GM19351 (cell line): Measurements from ENCODE around the gene CLCNKB.
A peak's percentile ranks its signal among the peaks of the same experiment; 100 is the strongest.

Experiments
- ATAC-seq: cut with Tn5 transposase; IDR thresholded peaks from one replicate; pipeline ENCODE4 v1.9.1; 2021; ENCODE audit warnings: mild to moderate bottlenecking, moderate library complexity; ENCODE audit not compliant: unreplicated experiment

CLCNKB gene

DNA sequence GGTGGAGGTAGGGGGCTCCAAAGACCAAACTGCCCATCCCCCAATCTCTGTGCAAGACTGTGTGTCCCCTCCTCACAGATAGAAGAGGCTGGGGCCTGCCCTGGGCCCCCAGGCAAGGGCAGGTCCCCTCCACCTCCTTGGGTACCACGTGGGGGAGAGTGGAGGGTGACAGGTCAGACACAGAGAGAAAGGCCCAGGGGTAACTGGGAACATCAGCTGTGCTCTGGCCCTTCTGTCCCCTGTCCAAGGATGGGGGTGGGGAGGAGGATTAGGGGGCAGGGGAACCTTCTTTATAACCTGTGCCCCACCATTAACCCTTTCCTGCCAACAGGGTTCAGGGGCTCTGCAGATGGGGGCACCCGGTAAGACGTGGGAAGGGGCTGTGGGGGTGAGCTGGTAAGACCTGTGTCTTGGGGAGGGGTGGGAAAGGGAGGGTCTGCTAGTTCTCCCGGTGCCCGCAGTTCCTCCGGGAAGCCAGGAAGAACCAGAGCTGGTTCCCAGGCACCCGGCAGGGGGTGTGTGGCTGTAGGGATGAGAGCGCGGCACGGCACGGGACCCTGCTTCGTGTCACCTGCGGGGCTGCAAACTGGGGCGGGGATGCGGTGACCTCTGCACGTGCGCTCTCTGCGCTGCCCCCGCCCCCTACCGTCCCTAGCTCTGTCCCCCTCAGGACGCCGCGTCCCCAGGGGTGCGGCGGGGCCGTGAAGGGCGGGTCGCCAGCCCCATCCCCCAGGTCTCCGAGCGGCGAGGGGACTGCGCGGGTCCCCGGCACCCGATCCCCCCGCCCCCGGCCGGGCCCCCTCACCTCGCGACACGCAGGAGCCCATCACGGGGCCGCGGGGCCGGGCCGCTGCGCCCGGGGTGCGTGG is 29.3 kb downstream of the CLCNKB start:
- ATAC-seq, result no peak

DNA sequence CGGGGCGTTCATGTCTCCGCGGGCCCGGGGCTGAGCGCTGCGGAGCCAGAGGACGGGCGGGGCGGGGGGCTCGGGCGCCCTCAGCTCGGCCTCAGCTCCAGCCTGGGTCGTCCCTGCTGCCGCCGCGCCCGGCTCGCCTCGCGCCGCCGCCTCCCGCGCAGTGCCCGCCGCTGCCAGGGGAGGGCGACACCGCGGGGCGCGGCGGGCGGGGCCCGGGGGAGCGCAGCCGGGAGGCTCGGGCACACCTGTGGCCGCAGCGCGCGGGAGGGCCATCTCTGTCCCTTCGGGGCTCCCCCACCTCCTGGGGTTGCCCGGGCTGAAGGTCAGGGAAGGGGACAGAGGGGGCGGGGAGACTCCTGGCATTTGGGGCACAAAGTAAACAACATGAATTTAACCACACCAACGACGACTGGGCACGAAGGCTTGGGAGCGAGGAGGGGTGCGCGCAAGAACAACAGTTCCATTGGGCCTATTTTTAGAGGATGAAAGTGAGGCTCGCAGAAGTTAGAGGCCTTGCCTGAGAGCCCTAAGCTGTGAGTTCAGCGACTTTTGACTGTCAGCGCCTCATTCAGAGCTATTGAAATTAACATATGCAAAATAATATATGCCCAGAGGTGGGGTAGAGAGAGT is 30.0 kb downstream of the CLCNKB start, which contains the start of gene FAM131C:
TSS of gene FAM131C (minus strand) at position 162 of the 630 bp plus-strand sequence. CDS start 209 bp downstream, outside the sequence.
- peak; percentile 57 for ATAC-seq

DNA sequence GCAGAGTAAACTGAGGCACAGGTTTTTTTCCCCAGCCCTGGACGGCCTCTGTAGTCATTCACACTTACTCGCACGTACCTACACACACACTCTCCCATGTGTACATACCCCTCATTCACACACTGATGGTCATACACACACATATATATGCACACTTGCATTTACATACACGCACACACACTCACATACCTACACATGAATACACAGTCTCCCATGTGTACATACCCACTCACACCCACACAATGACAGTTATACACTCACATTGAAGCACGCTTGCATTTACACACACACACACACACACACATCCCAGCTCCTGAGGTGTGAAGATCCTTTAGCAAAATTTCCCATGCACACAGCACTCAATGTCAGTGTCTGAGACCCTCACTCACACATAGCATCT is 30.6 kb downstream of the CLCNKB start:
- no peak for ATAC-seq

DNA sequence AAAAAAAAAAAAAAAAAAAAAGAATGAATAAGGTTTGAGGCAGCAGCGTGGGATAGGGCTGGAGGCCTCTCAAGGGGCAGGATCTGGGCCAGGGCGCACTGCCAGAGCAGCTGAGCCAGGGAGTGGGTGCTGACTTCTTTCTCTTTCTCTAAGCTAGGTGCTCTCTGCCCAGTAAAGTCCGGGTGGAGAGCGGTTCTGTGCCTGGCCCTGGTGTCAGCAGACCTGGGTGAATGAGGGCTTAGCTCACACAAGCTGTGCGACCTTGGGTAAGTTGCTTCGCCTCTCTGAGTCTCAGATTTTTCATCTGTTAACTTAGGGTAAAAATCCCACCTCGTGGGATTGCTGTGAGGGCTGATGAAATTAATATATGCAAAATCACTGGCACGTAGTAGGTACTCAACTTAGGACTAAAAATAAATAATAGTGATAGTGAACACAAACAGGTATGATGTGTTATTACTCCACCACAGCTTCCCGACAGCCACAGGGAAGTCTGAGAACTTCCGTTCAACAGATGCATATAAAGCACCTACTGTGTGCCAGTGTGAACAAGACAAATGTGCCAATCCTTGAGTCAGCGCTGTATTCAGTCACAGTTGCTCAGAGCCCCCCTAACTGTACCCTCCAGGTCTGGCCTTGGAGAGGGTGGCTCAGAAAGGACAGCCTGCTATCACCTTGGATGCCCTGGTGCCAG is 31.9 kb downstream of the CLCNKB start:
- no peak for ATAC-seq

DNA sequence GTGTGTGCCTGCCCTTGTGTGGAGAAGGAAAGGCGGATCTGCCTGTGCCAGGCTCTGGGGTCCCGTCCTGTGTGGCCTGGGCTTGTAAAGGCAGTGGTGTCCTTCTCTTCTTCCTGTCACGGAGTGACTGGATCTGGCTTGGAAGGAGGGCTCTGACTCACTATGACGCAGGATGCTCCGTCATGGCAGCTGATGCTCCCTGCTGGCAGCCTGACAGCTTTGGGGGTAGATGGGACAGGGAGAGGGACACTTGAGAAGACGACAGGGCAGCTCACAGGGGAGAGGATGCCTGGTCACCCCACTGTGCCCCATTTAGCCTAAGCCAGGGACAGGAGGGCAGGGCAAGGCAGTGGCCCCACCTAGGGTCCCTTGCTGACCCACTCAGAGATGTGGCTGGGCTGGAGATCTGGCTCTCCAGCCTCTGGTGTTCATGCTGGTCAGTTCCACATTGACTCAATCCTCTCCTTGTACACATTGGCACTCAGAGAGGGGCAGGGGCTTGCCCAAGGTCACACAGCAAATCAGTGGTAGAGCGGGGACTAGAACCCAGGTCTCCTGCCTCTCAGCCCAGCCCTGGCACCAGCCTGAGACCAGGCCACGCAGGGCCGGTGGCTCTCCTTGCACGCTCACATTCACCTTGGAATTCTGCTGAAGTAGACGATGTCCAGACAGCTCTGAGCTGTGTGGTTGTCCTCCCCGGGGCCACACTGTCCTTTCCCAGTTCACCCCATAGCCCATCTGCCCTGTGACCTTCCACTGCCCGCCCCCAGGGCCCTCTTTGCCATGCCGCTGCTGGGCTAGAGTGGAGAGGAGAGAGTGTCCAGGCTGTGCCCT is 32.7 kb downstream of the CLCNKB start:
- no peak for ATAC-seq

DNA sequence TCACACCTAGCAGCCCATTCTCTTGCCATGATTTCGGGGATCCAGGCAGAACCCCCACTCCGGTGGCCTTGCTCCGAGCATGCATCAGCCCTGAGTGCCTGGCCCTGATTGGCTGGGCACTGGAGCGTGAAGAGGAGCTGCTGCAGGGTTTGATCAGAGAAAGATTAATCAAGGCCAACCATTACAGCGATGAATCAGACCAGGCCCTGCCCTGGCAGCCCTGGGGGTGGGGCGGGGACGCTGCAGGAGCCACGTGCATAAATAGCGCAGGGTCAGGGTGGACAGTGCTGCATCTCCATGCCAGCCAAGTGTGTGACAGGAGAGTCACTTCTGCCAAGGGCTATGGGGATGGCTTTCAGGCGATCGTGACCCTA is 33.3 kb downstream of the CLCNKB start:
- no peak for ATAC-seq

DNA sequence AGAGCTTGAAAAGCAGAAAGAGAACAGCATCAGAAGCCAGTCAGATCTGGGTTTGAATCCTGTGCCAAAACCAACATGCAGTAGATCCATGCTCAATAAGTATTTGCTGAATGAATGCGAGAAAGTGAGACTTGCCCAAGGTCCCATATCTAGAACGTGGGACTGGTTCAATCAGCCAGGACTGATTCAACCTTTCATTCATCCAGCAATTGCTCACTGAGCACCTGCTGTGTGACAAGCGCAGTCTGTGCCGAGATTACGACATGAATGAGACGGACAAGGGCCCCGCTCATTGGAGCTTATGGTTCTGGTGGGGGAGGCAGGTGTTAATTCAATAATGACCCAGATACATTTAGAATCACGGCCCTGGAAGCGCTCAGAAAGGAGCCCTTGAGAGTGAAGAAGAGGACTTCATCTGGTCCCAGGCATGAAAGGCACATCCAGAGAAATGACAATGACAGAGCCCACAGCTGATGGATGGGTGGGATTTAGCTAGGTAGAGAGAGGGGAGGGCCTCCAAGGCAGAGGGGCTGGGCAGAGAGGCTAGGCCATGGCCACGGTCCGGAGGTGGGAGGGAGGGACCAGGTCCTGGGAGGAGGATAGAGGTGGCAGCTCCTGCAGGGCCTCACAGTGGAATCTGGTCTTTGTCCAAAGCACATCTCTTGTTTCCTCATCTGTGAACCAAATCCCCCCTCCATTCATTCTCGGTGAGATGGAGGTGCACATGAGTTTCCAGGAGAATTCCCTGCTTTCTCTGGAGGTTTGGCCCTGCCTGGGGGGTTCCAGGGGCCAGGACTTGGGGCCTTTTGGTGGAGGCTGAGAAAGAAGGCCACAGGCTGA is 34.0 kb downstream of the CLCNKB start:
- ATAC-seq, result no peak

DNA sequence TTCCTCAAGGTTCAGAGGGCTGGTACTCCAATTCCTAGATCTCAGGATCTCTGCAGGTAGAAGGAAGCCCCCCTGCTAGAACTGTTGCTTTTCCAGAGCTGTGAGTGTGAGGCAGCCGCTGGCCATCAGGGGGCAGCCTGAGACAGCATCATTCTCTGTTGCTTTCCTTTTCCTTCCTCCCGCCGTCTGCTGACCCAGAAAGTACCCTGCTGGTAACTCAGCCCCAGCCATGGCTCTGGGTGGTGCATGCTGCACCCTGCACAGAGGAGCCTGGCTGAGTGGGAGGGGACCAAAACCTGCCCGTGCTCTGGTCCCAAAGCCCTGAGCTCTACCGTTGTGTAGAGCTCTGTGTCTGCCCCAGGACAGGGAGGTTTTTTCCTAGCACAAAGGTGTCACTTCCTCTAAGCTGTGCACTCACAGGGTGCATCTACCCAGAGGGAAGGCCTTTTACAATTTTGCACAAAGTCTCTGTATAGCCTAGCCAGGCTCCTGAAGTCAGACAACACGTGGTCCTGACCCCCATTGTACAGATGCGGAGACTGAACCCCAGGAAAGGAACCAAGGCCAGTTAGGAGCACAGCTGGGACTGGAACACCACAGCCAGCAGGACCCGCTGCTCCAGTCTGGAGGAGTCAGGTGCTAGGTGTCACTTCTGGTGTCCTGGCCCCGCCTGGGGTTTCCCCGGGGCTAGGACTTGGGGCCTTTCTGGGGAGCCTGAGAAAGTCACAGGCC is 35.5 kb downstream of the CLCNKB start:
- peak; percentile 62 for ATAC-seq

DNA sequence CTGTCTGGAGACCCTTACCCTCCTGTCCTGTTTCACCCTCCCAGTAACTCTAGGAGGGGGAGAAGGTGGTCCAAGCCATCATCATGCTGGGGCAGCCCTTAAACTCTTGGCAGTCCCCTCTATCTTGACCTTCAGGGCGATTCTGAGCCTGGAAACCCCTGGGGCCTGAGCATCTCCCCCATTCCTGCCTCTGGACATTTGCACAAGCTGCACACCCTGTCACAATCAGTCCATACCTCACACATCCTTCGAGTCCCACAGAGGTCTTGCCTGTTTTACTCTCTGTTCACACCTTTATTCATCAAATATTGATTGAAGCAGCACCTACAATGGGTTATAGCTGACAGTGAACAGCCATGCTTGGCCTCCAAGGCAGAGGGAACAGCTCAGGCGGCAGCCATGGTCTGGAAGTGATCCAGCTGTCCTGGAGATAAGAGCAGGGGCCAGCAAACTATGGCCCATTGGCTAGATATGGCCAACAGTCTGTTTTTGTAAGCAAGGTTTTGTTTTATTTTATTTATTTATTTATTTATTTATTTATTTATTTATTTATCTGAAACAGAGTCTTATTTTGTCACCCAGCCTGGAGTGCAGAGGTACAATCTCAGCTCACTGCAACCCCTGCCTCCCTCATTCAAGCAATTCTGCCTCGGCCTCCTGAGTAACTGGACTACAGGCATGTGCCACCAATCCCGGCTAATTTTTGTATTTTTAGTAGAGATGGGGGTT is 37.0 kb downstream of the CLCNKB start:
- no peak for ATAC-seq

DNA sequence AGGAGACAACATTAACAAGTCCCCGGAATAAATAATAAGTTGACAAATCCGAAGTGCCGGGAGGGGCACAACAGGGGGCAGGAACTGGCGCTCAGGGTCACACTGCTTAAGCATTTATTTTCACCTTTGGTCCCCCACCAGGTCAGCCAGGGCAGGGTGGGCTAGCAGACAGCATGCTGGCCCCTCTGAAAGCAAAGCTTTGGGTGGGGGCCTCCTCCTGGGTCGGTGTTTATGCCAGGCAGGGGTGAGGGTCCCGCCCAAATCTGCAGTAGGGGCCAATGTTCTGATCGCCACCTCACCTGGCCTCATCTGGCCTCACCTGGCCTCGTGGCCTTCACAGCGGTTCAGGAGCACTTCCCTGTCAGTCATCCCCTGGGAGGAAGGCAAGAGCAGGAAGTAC is 38.1 kb downstream of the CLCNKB start:
- ATAC-seq, result no peak

DNA sequence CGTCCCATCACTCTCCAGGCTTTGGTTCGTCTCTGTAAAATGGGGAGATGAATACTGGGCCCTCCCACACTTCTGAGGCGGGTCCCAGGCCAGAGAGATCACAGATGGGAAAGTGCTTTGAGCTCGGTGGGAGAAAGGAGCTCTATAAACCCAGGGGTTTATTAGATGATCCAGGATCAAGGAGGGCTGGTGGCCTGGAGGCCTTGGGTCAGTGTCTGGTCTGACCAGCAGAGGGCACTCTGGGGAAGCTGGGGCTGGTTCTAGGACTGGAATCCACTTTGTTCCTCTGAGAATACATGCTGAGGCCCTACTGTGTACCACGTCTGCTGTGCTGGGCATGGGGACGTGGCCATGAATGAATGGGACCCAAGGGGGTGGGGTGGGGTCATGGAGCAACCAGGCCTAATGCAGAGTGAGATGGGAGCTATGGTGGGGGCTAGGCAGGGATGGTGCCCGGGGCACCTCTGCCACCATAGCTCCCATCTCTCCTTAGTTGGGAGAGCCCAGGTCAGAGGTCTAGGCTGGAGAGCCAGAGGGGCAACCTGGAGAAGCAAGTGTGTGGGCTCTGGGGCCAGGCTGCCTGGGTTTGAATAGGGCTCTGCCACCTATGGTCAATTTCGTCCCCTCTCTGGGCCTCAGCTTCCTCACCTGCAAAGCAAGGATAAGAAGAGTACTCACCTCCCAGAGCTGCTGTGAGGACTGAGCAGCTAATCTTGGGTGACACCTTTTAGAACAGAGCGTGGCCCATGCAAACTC is 38.9 kb downstream of the CLCNKB start:
- no peak for ATAC-seq

DNA sequence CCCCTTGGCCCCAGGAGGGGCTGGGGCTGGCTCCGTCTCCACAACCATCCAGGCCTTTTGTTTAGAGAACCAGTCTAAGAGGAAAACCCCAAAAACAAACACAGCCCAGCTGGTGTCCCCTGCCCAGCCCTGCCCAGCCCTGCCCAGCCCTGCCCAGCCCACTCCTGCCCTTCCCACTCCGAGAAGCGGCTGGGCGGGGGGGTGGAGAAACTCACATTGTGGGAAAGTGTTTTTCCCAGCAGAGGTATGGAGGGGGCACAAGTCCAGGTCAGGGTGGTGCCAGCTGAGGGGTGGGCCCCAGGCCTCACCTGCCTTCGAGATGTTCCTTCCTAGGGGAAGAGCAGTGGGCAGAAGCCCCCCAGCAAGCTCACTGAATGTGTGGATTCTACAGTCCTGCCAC is 39.9 kb downstream of the CLCNKB start:
- no peak for ATAC-seq

DNA sequence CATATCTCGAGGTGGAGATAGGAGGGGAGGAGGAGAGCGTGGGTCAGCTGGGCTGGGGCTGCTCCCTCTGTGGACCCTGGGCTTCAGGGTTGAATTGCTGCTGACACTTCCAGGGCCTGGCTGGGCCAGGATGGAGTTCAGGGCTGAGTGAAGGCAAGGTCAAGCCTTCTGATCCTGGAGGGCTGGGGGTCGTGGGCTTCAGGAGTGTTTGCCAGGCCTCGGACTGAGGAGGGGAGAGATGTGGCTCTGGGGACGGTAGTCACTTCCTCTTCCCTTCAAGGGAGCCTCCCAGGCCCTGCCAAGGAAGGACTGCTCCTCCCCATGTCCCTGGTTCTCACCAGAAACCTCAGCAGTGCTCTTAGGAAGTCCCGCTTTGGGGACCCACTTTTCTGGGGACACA is 41.9 kb downstream of the CLCNKB start:
- no peak for ATAC-seq

DNA sequence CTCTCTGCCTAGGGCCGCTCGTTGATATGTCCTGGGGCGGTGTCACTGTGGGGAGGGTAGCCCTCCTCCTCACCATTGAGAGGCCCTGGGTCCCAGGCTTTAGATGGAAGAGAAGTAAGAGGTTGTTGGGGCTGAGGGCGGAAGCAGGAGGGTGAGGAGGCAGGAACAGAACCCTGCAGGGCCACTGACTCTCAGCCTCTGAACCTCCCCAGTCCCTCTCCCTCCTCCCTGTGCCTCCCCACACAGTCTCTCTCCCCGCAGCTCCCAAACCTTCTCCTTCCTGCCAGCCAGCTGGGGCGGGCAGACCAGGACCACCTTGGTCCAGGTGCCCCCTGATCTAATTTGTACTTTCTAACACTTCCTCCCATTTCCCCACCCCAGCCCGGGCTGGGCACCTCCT is 44.2 kb downstream of the CLCNKB start:
- ATAC-seq, result no peak

DNA sequence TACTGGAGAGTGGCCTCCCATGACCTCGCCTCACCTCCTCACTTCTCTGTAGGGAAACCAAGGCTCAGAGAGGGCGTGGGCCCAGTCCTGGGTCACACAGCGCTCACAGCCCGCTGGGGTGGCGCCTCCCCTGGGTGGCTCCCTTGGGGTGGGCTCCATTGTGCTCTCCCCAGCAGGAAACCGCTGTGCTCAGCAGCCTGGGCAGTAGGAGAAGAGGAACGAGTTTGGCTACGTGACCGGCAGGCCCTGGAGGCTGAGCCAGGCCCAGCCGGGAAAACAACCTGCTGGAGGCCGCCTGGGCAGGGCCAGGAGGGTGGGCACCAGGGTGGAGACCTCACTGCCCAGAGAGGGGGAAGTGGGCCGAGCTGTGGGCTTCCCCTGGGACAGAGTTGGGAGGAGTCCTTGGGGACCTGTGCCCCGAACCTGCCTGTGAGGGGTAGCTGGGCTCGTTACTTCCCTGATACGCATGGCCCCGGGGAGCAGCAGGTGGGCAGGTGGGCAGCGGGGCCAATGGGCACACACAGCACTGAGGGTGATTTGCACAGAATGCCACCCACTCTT is 44.8 kb downstream of the CLCNKB start:
- no peak for ATAC-seq

DNA sequence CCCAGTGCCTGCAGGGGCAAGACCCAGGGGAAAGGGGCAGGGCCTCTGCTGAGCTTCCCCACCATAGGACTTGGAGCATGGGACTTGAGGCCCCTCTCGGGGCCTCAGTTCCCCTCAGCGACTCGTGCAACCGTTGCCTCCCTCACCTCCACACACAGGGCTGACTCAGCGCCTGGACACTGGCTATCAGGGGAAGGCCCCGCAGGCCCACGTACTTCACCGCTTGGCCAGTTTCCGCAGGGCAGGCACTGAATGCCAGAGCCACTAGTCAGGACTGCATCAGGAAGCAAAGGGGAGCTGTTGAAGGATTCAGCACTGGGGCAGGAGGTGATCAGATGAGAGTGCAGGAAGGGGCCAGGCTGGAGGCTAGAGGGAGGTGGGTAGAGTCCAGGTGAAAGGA is 45.4 kb downstream of the CLCNKB start:
- no peak for ATAC-seq

DNA sequence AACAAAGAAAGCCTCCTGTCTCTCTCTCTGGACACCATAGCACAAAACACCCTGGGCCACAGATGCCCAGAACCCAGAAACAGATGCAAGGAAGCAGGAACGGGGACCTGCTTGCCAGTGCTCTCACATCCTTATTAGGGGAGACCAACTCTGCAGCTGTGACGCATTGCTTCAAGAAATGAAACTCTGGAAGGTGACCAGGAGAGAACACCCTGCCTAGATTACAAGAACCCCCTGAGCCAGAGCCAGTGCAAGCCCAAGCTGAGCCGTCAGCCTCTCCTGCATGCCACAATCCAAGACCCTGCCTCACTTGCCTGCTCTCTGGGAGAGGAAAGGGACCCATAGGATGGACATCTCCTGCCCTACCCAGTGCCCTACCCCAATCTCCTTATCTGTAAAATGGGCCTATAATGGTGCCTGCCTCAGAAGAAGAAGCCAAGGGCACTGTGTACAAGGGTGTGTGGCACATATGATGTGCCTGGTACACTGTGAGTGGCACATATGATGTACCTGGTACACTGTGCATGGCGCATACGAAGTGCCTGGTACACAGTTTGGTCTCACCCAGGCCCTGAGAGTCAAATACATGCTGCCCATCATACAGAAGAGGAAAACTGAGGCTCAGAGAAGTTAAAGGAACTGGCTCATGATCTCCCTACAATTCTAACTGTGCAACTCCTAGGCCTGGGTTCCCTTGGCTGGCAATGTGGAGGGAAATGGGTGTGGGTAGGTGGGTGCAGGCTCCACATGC is 46.7 kb downstream of the CLCNKB start:
- ATAC-seq, result no peak
